ENCODE results near the gene TSPYL2.
A peak's percentile ranks its signal among the peaks of the same experiment; 100 is the strongest.

Gene TSPYL2

GRCh38 chrX:53080628-53081580 lies 1.3 kb upstream of the TSPYL2 start:
- DNase-seq = peak; percentile 60

GRCh38 chrX:53082773-53083616 lies 828 bp downstream of the TSPYL2 start:
- DNase-seq = peak; percentile 25

DNA sequence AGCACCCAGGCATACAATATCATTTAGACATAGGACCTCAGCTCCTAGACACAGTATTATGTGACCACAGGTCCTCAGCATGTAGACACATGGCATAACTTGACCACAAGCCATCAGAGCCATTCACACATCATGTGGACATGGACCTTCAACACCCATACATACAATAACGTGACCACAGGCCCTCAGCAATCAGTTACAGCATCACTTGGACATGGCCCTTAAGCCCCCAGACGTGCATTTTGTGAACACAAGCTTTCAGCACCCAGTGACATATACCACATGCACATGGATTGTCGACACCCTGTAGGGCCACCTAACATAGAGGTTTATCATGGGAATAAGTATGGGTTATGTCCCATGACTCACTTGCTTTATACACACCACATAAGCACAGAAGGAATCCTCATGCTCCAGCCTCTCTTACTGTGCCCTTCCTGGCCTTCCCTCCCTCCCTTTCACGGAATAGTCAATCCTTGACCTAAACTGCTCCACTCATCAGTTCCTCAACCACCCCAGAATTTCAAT lies 1.9 kb downstream of the TSPYL2 start:
- DNase-seq = peak; percentile 27

DNA sequence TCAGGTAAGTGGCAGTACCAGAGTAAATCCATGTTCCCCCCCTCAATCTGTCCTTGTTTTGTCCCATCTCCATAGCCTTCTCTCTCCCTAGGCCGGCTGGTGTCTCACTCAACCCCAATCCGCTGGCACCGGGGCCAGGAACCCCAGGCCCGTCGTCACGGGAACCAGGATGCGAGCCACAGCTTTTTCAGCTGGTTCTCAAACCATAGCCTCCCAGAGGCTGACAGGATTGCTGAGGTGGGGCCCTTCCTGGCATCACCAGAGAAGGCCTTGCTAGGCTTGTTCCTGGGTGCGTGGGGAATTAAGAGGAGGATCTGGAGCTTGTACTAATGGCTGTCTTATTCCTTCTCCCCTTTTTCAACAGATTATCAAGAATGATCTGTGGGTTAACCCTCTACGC lies 2.7 kb downstream of the TSPYL2 start:
- DNase-seq = peak; percentile 26

DNA sequence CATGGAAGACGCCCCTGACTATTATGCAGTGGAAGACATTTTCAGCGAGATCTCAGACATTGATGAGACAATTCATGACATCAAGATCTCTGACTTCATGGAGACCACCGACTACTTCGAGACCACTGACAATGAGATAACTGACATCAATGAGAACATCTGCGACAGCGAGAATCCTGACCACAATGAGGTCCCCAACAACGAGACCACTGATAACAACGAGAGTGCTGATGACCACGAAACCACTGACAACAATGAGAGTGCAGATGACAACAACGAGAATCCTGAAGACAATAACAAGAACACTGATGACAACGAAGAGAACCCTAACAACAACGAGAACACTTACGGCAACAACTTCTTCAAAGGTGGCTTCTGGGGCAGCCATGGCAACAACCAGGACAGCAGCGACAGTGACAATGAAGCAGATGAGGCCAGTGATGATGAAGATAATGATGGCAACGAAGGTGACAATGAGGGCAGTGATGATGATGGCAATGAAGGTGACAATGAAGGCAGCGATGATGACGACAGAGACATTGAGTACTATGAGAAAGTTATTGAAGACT lies 3.6 kb downstream of the TSPYL2 start:
- no peak for DNase-seq

- no peak for DNase-seq
Measured at GRCh38 chrX:53086464-53086863, 4.3 kb downstream of the TSPYL2 start.

DNA sequence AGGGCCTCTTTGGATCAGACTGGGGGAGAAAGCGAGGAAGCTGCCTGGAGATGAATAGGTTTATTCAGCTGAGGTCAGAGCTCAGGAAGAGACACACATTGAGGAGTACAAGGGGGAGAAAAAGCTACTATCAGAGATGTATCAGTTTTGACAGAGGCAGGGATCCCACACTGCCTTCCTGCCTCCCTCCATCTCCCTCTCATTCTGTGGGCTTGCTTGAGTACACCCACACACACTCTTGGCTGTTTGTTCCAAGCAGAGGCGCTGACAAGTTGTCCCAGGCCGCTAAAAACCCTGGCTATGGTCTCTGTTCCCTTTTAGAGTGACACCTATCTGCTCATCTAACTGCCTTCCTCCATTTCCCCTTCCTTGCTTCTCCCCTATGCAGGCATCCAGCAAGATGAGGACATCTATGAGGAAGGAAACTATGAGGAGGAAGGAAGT lies 5.2 kb downstream of the TSPYL2 start:
- DNase-seq = peak; percentile 28

DNA sequence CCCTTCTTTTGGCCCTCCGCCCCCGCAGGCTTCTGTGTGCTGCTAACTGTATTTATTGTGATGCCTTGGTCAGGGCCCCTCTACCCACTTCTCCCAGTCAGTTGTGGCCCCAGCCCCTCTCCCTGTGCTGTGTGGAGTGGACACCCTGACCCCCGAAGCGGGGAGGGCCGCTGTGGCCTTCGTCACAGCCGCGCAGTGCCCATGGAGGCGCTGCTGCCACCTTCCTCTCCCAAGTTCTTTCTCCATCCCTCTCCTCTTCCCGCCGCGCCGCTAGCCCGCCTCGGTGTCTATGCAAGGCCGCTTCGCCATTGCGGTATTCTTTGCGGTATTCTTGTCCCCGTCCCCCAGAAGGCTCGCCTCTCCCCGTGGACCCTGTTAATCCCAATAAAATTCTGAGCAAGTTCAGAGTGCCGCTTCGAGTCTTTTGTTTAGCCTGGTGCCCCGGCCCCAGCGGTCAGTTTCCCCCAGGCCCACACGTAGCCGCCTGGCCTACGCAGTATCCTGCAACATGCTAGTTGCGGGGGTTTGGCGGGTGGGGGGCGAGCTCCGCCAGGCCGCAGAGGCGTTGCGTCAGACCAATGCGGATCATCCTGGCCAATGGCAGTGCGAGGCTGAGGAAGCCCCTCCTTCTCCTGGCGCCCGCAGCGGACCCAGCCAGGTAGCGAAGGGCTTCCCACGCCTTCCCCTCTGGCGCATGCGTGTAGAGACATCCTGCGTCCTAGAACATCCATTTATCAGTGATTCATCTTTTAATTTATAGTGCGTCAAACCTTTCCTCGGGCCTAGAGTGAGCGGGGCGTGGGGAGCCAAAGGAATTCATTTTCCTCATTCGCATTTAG lies 6.2 kb downstream of the TSPYL2 start:
- peak; percentile 85 for DNase-seq

GRCh38 chrX:53089224-53089842 lies 7.2 kb downstream of the TSPYL2 start:
- DNase-seq = peak; percentile 40

GRCh38 chrX:53089925-53090324 lies 7.8 kb downstream of the TSPYL2 start:
- DNase-seq = no peak

GRCh38 chrX:53091354-53091753 lies 9.2 kb downstream of the TSPYL2 start:
- DNase-seq = no peak

GRCh38 chrX:53093177-53093655 lies 11.0 kb downstream of the TSPYL2 start:
- peak; percentile 71 for DNase-seq

GRCh38 chrX:53093748-53094581 lies 11.8 kb downstream of the TSPYL2 start, which contains the start of gene KANTR:
Gene KANTR (plus strand): TSS chrX:53094142. CDS start chrX:53124273, 30,131 bp downstream.
- peak; percentile 76 for DNase-seq

GRCh38 chrX:53094582-53094905 lies 12.4 kb downstream of the TSPYL2 start:
- DNase-seq = no peak

DNA sequence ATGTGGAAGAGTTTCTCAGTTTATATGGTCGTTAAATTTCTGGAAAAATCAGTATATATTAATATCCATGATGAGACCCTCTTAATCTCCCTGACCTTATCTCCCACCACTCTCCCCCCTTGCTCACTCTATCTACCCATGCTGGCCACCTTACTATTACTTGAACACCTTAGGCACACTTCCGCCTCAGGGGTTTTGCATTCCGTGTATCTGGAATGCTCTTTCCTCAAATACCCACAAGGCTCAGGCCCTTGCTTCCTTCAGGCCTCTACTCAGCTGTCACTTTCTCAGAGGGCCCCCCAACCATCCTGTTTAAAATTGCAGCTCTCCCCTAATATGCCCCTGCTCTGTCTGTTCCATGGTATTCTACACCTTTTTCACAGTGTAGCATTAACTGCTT lies 13.6 kb downstream of the TSPYL2 start:
- no peak for DNase-seq

GRCh38 chrX:53114864-53115549 lies 32.8 kb downstream of the TSPYL2 start:
- no peak for DNase-seq

GRCh38 chrX:53115550-53115874 lies 33.3 kb downstream of the TSPYL2 start:
- DNase-seq = no peak

DNA sequence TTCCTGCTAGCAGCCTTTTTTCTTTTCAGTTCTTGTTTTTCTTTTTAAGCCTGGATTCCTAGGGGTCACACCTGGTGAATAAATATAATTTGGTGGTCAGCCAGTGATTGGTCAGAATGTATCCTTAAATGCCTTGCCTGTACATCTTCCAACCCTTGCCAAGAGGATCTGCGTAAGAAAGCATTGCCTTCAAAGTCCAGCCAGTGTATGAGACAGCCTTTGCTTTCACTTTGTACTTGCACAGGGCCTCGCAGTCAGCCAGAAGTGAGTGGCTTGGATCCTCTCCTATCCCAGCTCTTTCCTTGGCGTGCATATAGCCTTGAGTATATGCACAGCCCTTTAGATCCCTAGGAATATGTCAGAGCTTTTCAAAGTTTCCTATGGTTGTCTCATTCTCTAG lies 33.9 kb downstream of the TSPYL2 start:
- no peak for DNase-seq

GRCh38 chrX:53122013-53122412 lies 39.8 kb downstream of the TSPYL2 start:
- DNase-seq = no peak

GRCh38 chrX:53125506-53125905 lies 43.3 kb downstream of the TSPYL2 start:
- DNase-seq = no peak
